ENCODE measurements around the gene MAD1L1. TPM values are rescaled to one million over a fixed set of nuclear protein-coding genes. Genes with fewer than 3 reads are reported as not detected.
A peak's percentile ranks its signal among the peaks of the same experiment; 100 is the strongest.

The MAD1L1 gene
- total RNA-seq, 1 experiment from 2014 or later: 43.8 TPM

DNA sequence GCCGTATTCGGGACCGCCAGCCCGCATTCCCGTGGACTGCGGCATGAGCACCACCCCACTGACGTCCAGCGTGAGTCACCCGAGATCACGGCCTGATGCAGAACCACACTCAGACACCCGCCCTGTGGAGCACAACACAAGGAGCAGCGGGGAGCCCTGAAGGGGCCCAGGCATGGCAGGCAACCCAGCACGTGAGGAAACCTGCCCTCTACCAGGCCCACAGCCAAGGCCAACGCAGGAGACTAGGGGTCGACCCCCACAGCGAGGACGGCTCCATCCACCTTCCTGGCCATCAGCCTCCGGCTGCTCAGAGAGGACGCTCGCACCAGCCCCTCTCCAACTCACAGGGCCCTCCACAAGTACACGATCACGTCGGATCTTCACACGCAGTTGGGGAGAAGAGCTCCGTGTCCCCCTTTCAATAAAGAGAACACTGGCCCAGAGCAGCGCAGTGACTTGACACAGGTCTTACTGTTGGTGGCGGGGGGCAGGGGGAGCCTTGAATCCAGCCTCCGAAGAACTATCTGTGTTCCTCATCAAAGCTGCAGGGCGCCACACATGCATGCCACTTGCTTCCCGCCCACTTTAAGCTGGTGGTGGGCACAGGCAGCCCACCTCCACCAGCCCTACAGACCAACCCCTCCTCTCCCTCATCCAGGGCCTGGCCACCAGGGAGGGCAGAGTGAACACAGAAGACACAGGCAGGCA is 22.0 kb downstream of the MAD1L1 start:
- no peak for ATAC-seq

DNA sequence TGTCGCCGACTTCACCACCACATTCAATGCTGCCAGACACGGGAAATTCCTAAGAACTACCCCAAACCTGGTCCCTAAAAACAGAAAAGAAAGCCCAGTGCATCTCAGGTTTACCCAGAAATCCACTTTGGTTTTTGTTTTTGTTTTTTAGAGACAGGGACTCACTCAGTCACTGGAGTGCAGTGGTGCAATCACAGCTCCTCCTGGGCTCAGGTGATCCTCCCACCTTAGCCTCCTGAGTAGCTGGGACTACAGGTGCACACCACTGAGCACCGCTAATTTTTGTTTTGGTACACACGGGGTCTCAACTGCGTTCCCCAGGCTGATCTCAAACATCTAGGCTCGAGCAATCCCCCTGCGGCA is 22.8 kb downstream of the MAD1L1 start:
- H3K4me3 Mint-ChIP-seq: no peak overlapping the region
- ATAC-seq: no peak
- ChIA-PET POLR2A (interaction anchor here (0.6 kb wide), 1 partner anchor 212 kb away, joined by 3 read pairs; no protein-coding TSS in a partner anchor), CTCF (interaction anchor here (0.5 to 2.1 kb wide), 10 partner anchors 9 to 545 kb away, joined by 3 to 10 read pairs (median 6); partner anchors contain the start of gene MAD1L1)
- no peak overlapping the region for H3K27ac Mint-ChIP-seq
- no peak for TF ChIP-seq ZNF263 (CRISPR knock-in tag; IDR thresholded peaks at IDR 0.05; ENCODE audit: low read depth)
- TF ChIP-seq, protein P1, sequence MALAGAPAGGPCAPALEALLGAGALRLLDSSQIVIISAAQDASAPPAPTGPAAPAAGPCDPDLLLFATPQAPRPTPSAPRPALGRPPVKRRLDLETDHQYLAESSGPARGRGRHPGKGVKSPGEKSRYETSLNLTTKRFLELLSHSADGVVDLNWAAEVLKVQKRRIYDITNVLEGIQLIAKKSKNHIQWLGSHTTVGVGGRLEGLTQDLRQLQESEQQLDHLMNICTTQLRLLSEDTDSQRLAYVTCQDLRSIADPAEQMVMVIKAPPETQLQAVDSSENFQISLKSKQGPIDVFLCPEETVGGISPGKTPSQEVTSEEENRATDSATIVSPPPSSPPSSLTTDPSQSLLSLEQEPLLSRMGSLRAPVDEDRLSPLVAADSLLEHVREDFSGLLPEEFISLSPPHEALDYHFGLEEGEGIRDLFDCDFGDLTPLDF (CRISPR knock-in tag; IDR thresholded peaks at IDR 0.05): no peak
- no peak for TF ChIP-seq TCF7 (CRISPR knock-in tag; IDR thresholded peaks at IDR 0.05; ENCODE audit: low read depth)
- TF ChIP-seq, protein P2, sequence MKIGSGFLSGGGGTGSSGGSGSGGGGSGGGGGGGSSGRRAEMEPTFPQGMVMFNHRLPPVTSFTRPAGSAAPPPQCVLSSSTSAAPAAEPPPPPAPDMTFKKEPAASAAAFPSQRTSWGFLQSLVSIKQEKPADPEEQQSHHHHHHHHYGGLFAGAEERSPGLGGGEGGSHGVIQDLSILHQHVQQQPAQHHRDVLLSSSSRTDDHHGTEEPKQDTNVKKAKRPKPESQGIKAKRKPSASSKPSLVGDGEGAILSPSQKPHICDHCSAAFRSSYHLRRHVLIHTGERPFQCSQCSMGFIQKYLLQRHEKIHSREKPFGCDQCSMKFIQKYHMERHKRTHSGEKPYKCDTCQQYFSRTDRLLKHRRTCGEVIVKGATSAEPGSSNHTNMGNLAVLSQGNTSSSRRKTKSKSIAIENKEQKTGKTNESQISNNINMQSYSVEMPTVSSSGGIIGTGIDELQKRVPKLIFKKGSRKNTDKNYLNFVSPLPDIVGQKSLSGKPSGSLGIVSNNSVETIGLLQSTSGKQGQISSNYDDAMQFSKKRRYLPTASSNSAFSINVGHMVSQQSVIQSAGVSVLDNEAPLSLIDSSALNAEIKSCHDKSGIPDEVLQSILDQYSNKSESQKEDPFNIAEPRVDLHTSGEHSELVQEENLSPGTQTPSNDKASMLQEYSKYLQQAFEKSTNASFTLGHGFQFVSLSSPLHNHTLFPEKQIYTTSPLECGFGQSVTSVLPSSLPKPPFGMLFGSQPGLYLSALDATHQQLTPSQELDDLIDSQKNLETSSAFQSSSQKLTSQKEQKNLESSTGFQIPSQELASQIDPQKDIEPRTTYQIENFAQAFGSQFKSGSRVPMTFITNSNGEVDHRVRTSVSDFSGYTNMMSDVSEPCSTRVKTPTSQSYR (CRISPR knock-in tag; IDR thresholded peaks at IDR 0.05): no peak
- TF ChIP-seq ZNF121 (CRISPR knock-in tag; IDR thresholded peaks at IDR 0.05): no peak
- TF ChIP-seq EMX1 (CRISPR knock-in tag; IDR thresholded peaks at IDR 0.05): no peak
- no peak for TF ChIP-seq ELF4 (CRISPR knock-in tag; IDR thresholded peaks at IDR 0.05; ENCODE audit: low read depth)
- TF ChIP-seq GRHL2 (CRISPR knock-in tag; IDR thresholded peaks at IDR 0.05; ENCODE audit: insufficient replicate concordance, severe bottlenecking): no peak
- no peak for TF ChIP-seq ETV6 (CRISPR knock-in tag; IDR thresholded peaks at IDR 0.05)
- no peak for TF ChIP-seq IRF2 (CRISPR knock-in tag; IDR thresholded peaks at IDR 0.05; ENCODE audit: borderline replicate concordance, low read depth)
- H3K36me3 Mint-ChIP-seq: peaks cover 67% of the 10 kb centered on the region
- H3K4me1 Mint-ChIP-seq: no peaks in the 10 kb centered on the region
- no peaks in the 10 kb centered on the region for H3K27me3 Mint-ChIP-seq (ENCODE audit: low read depth)
- no peak for DNase-seq (ENCODE audit: low spot score)
- peaks cover 6% of the 10 kb centered on the region for H3K9me3 Mint-ChIP-seq

More for the DNA sequence above, 22.0 kb downstream of the MAD1L1 start:
- Mint-ChIP-seq H3K4me3 (no peak overlapping the region), H3K36me3 (peaks cover 73% of the 10 kb centered on the region), H3K4me1 (no peaks in the 10 kb centered on the region), H3K9me3 (peaks cover 6% of the 10 kb centered on the region), H3K27me3 (ENCODE audit: low read depth) (no peaks in the 10 kb centered on the region), H3K27ac (peak overlapping the region; percentile 66; the same call in 1 of the 2 replicates)
- CTCF ChIA-PET: interaction anchor here (0.6 to 2.1 kb wide), 4 partner anchors 21 to 327 kb away, joined by 3 to 10 read pairs (median 4); partner anchors contain the start of gene MAD1L1
- TF ChIP-seq SMAD4 (CRISPR knock-in tag; IDR thresholded peaks at IDR 0.05) (no peak), PRRX2 (CRISPR knock-in tag; IDR thresholded peaks at IDR 0.05) (no peak), ELF4 (CRISPR knock-in tag; IDR thresholded peaks at IDR 0.05; ENCODE audit: low read depth) (no peak)
- POLR2A ChIA-PET: no interaction called here
- DNase-seq (ENCODE audit: low spot score): no peak

DNA sequence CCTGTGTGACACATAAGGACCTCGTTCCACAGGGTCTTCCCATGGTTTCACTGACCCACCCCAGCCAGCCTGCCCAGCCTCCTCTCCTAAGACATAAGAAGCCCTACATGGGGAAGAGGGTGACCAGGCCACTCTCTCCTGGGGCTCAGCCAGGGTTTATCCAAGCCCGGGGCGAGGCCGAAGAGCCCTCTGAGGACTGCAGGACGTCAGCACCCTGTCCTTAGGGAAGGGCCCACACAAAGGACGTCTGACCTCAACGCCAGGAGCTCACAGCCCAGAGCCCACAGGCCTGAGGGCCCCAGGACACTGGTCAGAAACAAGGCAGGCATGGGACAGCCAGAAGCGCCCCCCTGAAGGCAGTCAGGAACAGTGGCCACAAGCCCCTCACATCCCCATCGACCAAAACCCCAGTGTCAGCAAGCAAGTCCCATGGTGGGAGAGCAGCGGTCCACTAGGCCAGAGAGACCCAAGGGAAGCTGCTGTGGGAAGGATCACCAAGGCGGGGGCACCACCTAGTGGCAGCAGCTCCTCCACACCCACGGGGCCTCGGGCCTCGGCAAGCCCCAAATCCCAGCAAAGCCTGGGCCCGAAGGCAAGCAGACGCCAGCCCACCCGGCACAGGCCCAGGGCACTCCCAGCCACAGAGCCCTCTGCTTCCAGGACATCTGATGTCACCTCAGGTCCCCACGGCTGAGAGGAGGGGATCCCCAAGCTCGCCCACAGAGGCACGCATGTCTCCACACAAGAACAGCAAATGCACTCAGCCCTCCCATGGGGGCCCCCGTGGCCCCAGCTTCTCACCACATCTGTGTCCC is 23.4 kb downstream of the MAD1L1 start:
- peaks cover 6% of the 10 kb centered on the region for H3K9me3 Mint-ChIP-seq
- ATAC-seq: peak; percentile 92
- peaks cover 63% of the 10 kb centered on the region for H3K36me3 Mint-ChIP-seq
- POLR2A ChIA-PET: interaction anchor here (0.6 kb wide), 1 partner anchor 213 kb away, joined by 3 read pairs; no protein-coding TSS in a partner anchor
- peak; percentile 86 for DNase-seq (ENCODE audit: low spot score)
- no peaks in the 10 kb centered on the region for H3K27me3 Mint-ChIP-seq (ENCODE audit: low read depth)
- H3K4me3 Mint-ChIP-seq: no peak overlapping the region
- H3K4me1 Mint-ChIP-seq: no peaks in the 10 kb centered on the region
- CTCF ChIA-PET: interaction anchor here (0.5 to 2.1 kb wide), 10 partner anchors 9 to 545 kb away, joined by 3 to 10 read pairs (median 6); partner anchors contain the start of gene MAD1L1
- H3K27ac Mint-ChIP-seq: peak overlapping the region; percentile 81
- TF ChIP-seq, protein P3, sequence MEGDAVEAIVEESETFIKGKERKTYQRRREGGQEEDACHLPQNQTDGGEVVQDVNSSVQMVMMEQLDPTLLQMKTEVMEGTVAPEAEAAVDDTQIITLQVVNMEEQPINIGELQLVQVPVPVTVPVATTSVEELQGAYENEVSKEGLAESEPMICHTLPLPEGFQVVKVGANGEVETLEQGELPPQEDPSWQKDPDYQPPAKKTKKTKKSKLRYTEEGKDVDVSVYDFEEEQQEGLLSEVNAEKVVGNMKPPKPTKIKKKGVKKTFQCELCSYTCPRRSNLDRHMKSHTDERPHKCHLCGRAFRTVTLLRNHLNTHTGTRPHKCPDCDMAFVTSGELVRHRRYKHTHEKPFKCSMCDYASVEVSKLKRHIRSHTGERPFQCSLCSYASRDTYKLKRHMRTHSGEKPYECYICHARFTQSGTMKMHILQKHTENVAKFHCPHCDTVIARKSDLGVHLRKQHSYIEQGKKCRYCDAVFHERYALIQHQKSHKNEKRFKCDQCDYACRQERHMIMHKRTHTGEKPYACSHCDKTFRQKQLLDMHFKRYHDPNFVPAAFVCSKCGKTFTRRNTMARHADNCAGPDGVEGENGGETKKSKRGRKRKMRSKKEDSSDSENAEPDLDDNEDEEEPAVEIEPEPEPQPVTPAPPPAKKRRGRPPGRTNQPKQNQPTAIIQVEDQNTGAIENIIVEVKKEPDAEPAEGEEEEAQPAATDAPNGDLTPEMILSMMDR (IDR thresholded peaks at IDR 0.05): peak; percentile 50
- TF ChIP-seq FOXP1 (CRISPR knock-in tag; IDR thresholded peaks at IDR 0.05; ENCODE audit: borderline replicate concordance) (0 out of 2 replicates have a peak, but pooled peaks have one; percentile 38), NR3C1 (CRISPR knock-in tag; conservative IDR thresholded peaks at IDR 0.05; ENCODE audit: low read depth) (no peak), ZNF219 (CRISPR knock-in tag; IDR thresholded peaks at IDR 0.05; ENCODE audit: borderline replicate concordance) (no peak)
- TF ChIP-seq, protein P4, sequence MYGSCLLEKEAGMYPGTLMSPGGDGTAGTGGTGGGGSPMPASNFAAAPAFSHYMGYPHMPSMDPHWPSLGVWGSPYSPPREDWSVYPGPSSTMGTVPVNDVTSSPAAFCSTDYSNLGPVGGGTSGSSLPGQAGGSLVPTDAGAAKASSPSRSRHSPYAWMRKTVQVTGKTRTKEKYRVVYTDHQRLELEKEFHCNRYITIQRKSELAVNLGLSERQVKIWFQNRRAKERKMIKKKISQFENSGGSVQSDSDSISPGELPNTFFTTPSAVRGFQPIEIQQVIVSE (CRISPR knock-in tag; IDR thresholded peaks at IDR 0.05; ENCODE audit: borderline replicate concordance): no peak
